ENCODE results near the gene NR6A1.

Gene NR6A1

DNA sequence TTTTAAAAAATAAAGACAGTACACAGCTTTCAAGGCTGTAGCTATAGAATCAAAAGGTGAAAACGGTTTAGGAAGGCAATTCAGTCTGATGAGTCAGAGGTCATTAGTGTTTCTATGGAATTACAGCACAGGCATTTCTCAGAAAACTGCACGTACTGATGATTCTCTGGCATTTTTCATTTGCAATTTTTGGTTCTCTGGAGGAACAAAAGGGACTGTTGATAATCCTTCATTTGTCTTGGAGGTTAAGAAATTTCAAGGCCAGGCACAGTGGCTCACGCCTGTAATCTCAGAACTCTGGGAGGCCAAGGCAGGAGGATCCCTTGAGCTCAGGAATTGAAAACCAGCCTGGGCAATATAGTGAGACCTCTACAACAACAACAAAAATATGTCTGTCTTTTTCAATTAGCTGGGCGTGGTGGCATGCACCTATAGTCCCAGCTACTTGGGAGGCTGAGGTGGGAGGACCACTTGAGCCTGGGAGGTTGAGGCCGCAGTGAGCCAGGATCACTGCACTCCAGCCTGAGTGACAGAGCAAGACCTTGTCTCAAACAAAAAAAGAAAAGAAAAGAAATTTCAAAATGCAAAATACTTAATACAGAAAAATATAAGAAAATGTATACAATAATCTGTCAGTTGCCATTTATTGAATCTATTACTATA is 27.3 kb downstream of the NR6A1 start:
- no peak for TF ChIP-seq ZC3H10 (CRISPR knock-in tag; IDR thresholded peaks at IDR 0.05)
- TF ChIP-seq POU6F1 (CRISPR knock-in tag; IDR thresholded peaks at IDR 0.05; ENCODE audit: borderline replicate concordance, low read depth): no peak
- TF ChIP-seq ARNTL (CRISPR knock-in tag; IDR thresholded peaks at IDR 0.05; ENCODE audit: borderline replicate concordance, low read depth): no peak
- TF ChIP-seq BACH2 (CRISPR knock-in tag; IDR thresholded peaks at IDR 0.05; ENCODE audit: borderline replicate concordance): no peak
- TF ChIP-seq ISL1 (CRISPR knock-in tag; IDR thresholded peaks at IDR 0.05): peak; percentile 11; the same call in 1 of the 2 replicates
- TF ChIP-seq ZFP3 (CRISPR knock-in tag; IDR thresholded peaks at IDR 0.05): no peak
- peak; percentile 69 for ATAC-seq

GRCh38 chr9:124742940-124743339 is 28.2 kb downstream of the NR6A1 start:
- peak; percentile 57 for ATAC-seq
- TF ChIP-seq RARB (CRISPR knock-in tag; IDR thresholded peaks at IDR 0.05) (no peak), TCF4 (CRISPR knock-in tag; IDR thresholded peaks at IDR 0.05; ENCODE audit: borderline replicate concordance) (no peak), GLIS3 (CRISPR knock-in tag; IDR thresholded peaks at IDR 0.05) (no peak), TOX (CRISPR knock-in tag; IDR thresholded peaks at IDR 0.05; ENCODE audit: borderline replicate concordance) (no peak), CSRNP3 (CRISPR knock-in tag; IDR thresholded peaks at IDR 0.05) (no peak), POU6F1 (CRISPR knock-in tag; IDR thresholded peaks at IDR 0.05; ENCODE audit: borderline replicate concordance, low read depth) (no peak), SNAI2 (CRISPR knock-in tag; IDR thresholded peaks at IDR 0.05) (no peak), PATZ1 (CRISPR knock-in tag; IDR thresholded peaks at IDR 0.05; ENCODE audit: borderline replicate concordance) (no peak), ZNF8 (CRISPR knock-in tag; IDR thresholded peaks at IDR 0.05) (no peak), OSR1 (CRISPR knock-in tag; IDR thresholded peaks at IDR 0.05) (no peak)
- TF ChIP-seq, protein P1, sequence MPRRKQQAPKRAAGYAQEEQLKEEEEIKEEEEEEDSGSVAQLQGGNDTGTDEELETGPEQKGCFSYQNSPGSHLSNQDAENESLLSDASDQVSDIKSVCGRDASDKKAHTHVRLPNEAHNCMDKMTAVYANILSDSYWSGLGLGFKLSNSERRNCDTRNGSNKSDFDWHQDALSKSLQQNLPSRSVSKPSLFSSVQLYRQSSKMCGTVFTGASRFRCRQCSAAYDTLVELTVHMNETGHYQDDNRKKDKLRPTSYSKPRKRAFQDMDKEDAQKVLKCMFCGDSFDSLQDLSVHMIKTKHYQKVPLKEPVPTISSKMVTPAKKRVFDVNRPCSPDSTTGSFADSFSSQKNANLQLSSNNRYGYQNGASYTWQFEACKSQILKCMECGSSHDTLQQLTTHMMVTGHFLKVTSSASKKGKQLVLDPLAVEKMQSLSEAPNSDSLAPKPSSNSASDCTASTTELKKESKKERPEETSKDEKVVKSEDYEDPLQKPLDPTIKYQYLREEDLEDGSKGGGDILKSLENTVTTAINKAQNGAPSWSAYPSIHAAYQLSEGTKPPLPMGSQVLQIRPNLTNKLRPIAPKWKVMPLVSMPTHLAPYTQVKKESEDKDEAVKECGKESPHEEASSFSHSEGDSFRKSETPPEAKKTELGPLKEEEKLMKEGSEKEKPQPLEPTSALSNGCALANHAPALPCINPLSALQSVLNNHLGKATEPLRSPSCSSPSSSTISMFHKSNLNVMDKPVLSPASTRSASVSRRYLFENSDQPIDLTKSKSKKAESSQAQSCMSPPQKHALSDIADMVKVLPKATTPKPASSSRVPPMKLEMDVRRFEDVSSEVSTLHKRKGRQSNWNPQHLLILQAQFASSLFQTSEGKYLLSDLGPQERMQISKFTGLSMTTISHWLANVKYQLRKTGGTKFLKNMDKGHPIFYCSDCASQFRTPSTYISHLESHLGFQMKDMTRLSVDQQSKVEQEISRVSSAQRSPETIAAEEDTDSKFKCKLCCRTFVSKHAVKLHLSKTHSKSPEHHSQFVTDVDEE (CRISPR knock-in tag; IDR thresholded peaks at IDR 0.05): no peak

GRCh38 chr9:124741662-124742061 is 29.4 kb downstream of the NR6A1 start:
- 0 out of 3 replicates have a peak, but pooled peaks have one; percentile 28 for ATAC-seq
- TF ChIP-seq ISL1 (CRISPR knock-in tag; IDR thresholded peaks at IDR 0.05) (0 out of 2 replicates have a peak, but pooled peaks have one; percentile 7), ZFP3 (CRISPR knock-in tag; IDR thresholded peaks at IDR 0.05) (no peak)

GRCh38 chr9:124741149-124741548 is 30.0 kb downstream of the NR6A1 start:
- no peak for ATAC-seq
- TF ChIP-seq ISL1 (CRISPR knock-in tag; IDR thresholded peaks at IDR 0.05) (no peak), SNAI2 (CRISPR knock-in tag; IDR thresholded peaks at IDR 0.05) (no peak), ZNF70 (CRISPR knock-in tag; IDR thresholded peaks at IDR 0.05) (no peak), POU6F1 (CRISPR knock-in tag; IDR thresholded peaks at IDR 0.05; ENCODE audit: borderline replicate concordance, low read depth) (no peak), TOX (CRISPR knock-in tag; IDR thresholded peaks at IDR 0.05; ENCODE audit: borderline replicate concordance) (no peak), BACH2 (CRISPR knock-in tag; IDR thresholded peaks at IDR 0.05; ENCODE audit: borderline replicate concordance) (no peak), ZNF565 (CRISPR knock-in tag; conservative IDR thresholded peaks at IDR 0.05; ENCODE audit: low read depth) (no peak), CSRNP3 (CRISPR knock-in tag; IDR thresholded peaks at IDR 0.05) (no peak), ZFP3 (CRISPR knock-in tag; IDR thresholded peaks at IDR 0.05) (no peak), ZNF8 (CRISPR knock-in tag; IDR thresholded peaks at IDR 0.05) (no peak), CSDC2 (CRISPR knock-in tag; IDR thresholded peaks at IDR 0.05) (no peak), PATZ1 (CRISPR knock-in tag; IDR thresholded peaks at IDR 0.05; ENCODE audit: borderline replicate concordance) (no peak)

Data from SK-N-SH treated with all-trans-retinoic acid at 6 μM for 48 hours (cell line).